ENCODE measurements around the gene BRSK1.

Gene BRSK1

DNA sequence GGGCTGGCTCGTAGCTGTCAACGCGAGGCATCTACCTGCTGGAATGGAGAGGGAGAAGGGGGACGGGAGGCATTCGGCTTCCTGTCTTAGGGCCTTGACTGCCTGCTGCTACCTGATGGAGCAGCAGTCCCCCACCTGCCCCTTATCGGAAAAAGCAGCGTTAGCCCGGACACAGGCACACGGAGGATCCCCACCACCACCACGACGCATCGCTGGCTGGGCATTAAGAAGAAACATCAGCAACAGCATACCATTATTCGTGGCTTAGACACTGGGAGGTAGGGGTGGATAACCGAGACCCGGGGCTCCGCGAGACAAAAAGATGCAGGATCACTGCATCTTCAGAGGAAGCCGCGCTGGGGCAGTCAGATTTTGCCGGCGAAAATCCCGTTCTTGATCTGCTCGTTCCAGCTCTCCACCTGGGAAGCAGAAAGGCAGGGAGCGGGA, 69.6 kb downstream of the BRSK1 start:
- no peak for DNase-seq (ENCODE audit: low spot score)

- peak; percentile 73 for DNase-seq (ENCODE audit: low spot score)
Measured at GRCh38 chr19:55353803-55354697, 70.3 kb downstream of the BRSK1 start.

DNA sequence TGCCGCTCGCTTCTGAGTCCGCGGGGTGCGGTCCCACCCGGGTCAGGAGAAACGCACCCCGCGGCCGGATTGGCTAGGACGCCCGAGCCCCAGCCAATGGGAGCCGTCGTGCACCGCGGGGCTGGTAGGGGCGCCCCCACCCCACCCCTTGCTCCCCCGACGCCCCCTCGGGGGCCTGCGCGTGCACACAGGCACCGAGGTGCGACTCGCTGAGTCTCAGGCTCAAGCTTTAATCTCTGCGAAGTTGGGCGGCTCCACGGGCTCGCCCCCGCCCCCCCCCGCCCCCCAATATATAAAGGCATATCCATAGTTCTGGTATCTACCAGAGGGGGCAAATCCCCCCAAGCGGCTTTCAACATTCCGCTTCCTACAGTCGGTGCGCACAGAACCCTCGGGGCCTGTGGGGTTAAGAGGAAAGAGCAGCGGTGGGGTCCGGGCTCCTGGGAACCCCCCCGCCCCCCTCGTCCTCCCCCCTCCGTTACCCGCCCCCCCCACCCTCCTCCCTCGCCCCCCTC, 71.0 kb downstream of the BRSK1 start, which contains the start of gene COX6B2:
Gene COX6B2 (minus strand): TSS at position 22 of the 515 bp plus-strand sequence. CDS start 198 bp downstream, outside the sequence.
- no peak for DNase-seq (ENCODE audit: low spot score)

DNA sequence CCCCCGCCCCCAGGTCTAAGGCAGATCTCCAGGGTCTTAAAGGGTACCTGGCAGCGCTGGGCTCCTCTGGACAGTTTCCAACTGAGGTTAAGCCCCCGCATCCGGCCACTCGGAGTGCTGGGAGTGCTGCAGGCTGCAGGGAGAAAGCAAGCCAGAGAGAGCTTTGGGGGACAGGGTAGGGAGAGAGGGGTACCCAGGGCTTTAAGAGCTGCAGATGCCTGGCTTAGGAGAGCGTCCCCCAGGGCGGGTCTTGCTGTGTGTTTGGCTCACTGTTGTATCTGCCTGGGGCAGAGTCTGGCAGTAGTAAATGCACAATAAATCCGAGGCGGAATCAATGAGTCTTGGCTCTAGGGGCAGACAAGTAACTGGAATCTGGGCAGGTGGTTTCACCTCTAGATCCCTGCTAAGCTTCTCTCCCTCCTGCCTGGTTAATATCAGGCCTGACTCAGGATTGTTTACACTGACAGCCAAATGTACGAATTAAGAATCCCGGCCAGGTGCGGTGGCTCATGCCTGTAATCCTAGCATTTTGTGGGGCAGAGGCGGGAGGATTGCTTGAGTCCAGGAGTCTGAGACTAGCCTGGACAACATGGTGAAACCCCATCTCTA, 71.5 kb downstream of the BRSK1 start:
- no peak for DNase-seq (ENCODE audit: low spot score)

DNA sequence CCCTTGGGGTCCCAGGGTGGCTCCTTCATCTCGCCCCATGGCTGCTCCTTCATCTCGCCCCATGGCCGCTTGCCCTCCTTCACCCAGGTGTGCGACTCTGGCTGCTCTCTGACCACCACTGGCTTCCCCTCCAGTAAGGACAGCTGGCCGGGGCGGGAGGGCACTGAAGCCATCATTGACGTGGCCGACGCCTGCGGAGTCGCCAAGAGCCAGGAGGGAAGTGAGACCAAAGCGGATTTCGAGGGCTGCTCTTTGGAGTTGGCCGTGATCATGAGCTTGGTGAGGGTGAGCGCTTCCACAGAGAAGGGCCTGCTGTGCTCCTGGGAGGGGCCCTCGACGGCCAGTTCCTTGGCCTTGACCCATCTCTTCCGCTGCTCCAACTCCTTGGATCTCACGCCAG, 74.7 kb downstream of the BRSK1 start:
- no peak for DNase-seq (ENCODE audit: low spot score)

DNA sequence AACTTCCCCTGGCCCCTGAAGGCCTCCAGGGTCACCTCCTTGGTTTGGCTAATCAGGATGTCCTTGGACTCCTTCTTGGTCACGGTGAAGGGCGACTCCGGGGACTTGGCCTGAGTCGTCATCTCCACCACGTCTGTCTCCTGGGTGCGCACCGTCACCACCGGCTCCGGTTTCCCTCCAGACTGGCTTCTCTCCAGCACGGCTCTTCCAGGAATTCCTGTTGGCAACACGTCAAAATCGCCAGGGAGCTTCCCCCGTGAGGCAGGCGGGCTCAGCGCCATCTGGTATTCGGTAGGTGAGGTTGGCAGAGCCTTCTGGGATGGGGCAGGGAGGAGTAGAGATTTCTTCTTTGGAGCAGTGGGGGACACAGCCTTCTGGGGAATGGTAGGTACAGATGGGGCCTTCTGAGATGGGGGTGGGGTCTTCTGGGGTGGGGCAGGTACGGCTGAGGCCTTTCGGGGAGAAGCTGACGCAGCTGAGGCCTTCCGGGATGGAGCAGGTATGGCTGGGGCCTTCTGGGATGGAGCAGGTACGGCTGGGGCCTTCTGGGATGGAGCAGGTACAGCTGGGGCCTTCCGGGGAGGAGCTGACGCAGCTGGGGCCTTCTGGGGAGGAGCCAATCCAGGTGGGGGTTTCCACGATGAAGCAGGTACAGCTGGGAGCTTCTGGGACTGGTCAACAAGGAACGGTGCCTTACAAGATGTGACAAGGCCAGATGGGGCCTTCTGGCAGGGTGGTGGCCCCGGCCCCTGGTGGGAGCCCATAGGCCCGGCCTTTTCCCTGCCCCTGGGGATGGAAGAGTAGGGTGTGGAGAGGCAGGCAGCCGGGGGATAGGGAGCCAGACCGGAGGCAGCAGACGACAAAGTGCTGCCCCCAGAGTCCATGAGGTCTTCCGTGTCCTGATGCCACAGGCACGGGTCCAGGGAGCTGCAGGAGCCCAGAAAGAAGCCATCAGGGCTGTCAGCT, 75.4 kb downstream of the BRSK1 start:
- no peak for DNase-seq (ENCODE audit: low spot score)

DNA sequence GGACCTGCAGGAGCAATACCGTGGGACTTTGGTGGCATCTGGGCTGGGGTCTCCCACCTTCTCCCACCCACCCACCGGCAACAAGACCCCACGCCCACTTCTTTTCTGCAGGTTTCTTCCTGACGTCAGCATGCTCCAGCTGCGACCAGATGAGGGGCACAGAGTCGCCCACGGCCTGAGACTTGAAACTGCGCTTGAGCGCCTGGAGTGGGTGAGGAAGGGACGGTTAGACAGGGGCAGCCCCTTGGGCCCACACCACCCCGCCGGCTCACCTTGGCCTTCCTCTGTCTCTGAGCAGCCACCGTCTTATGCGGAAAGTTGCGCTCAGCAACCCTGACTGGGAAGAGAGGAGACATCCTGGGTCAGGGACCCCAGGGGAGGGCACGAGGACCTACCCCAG, 77.1 kb downstream of the BRSK1 start:
- no peak for DNase-seq (ENCODE audit: low spot score)
